K562 (cell line): ENCODE measurements around the gene GRK1. TPM values are rescaled to one million over a fixed set of nuclear protein-coding genes. Genes with fewer than 3 reads are reported as not detected.

ENCODE experiments used
- ATAC-seq: fragments of 200-7000 bp; cut with Tn5 transposase; 3 replicates; pipeline ENCODE4 v1.9.1; 2020; ENCODE audit warnings: moderate library complexity
- BruUV-seq: library from RNA; stranded (reverse); fragments of 400-500 nt; replicated peaks from 2 replicates; lab custom pipeline; 2021; lab: Mats Ljungman, UMichigan
- CTCF ChIA-PET: fragments of 300-600 bp; formaldehyde crosslinking; extraction: SDS; loops from one replicate; lab custom pipeline; 2021; ENCODE audit warnings: low intra/inter-chr PET ratio; lab: Yijun Ruan, JAX
- POLR2A ChIA-PET: fragments of 300-600, 350-650 bp; sonication (Branson Sonifier 250); formaldehyde crosslinking; extraction: SDS; loops from one replicate; lab custom pipeline; 2021; ENCODE audit warnings: antibody characterized with exemption, inconsistent platforms; lab: Yijun Ruan, JAX
- DNase-seq, 4 experiments: peaks; one replicate each; pipeline versions ENCODE4 v3.0.0 to v3.0.0-alpha.2; 2011 to 2018; ENCODE audit warnings: low spot score in 3 of 4, mixed read lengths in 3 of 4; ENCODE audit errors: extremely low read depth in 1 of 4
- FAIRE-seq: peaks from 2 replicates; lab custom pipeline; 2011; peaks lifted over from hg19 to GRCh38; lab: Jason Lieb, UNC
- H2AFZ ChIP-seq: 2 replicates; pipeline ENCODE4 v1.6.0; 2011; ENCODE audit warnings: low read depth, low read length, control low read depth, inconsistent platforms
- H3K27ac ChIP-seq: fragments of 200-600 bp; 3 replicates; pipeline ENCODE4 v1.8.0; 2011; ENCODE audit warnings: low read depth, mild to moderate bottlenecking, control low read depth, inconsistent platforms, low read length, moderate library complexity, mixed read lengths; ENCODE audit errors: extremely low read depth
- H3K27me3 ChIP-seq, 2 experiments: fragments of 300-600 bp in 1 of 2; 2 replicates in 1 of 2; 3 replicates in 1 of 2; pipeline versions ENCODE4 v1.6.0 to v1.8.0; 2011; ENCODE audit warnings: inconsistent platforms in 2 of 2, low read length in 2 of 2, mild to moderate bottlenecking in 1 of 2, mixed read lengths in 1 of 2, moderate library complexity in 1 of 2; ENCODE audit not compliant: control insufficient read depth in 2 of 2, insufficient read depth in 2 of 2
- H3K36me3 ChIP-seq: fragments of 300-600 bp; 3 replicates; pipeline ENCODE4 v1.8.0; 2011; ENCODE audit warnings: mild to moderate bottlenecking, low read length, inconsistent platforms; ENCODE audit not compliant: control insufficient read depth, insufficient read depth
- H3K4me1 ChIP-seq, 2 experiments: fragments of 200-600 bp in 1 of 2; replicated peaks in 1 of 2; 2 replicates in 1 of 2; 3 replicates in 1 of 2; pipeline versions ENCODE4 v1.5.1 to v1.8.0; 2011; ENCODE audit warnings: inconsistent platforms in 2 of 2, low read length in 2 of 2, mild to moderate bottlenecking in 1 of 2, mixed read lengths in 1 of 2, moderate library complexity in 1 of 2; ENCODE audit not compliant: control insufficient read depth in 2 of 2, insufficient read depth in 2 of 2
- H3K4me2 ChIP-seq: 2 replicates; pipeline ENCODE4 v1.6.1; 2011; ENCODE audit warnings: low read length, control low read depth, inconsistent platforms, mixed read lengths; ENCODE audit not compliant: insufficient read depth
- H3K4me3 ChIP-seq: fragments of 200-600 bp; sonication (generic), shearing (Covaris generic); 2 replicates; pipeline ENCODE4 v1.5.1; 2016; ENCODE audit warnings: control low read depth, inconsistent platforms
- H3K79me2 ChIP-seq: fragments of 200-600 bp; 3 replicates; pipeline ENCODE4 v1.8.0; 2011; ENCODE audit warnings: low read length, inconsistent platforms; ENCODE audit not compliant: control insufficient read depth, insufficient read depth
- H3K9ac ChIP-seq, 2 experiments: 2 replicates each; pipeline versions ENCODE4 v1.6.0 to v1.6.1; 2011; ENCODE audit warnings: low read depth in 2 of 2, low read length in 2 of 2, control low read depth in 1 of 2, inconsistent platforms in 1 of 2, mild to moderate bottlenecking in 1 of 2, mixed read lengths in 1 of 2; ENCODE audit not compliant: insufficient read depth in 1 of 2
- H3K9me1 ChIP-seq: one replicate; pipeline ENCODE4 v1.6.0; 2011; ENCODE audit warnings: inconsistent platforms, mild to moderate bottlenecking, low read length, moderate library complexity; ENCODE audit not compliant: control insufficient read depth, insufficient read depth
- H3K9me3 ChIP-seq: replicated peaks from 2 replicates; pipeline ENCODE4 v1.5.1; 2011; ENCODE audit warnings: low read depth, low read length, inconsistent platforms; ENCODE audit not compliant: control insufficient read depth, insufficient read depth
- H4K20me1 ChIP-seq: replicated peaks from 2 replicates; pipeline ENCODE4 v1.6.1; 2011; ENCODE audit warnings: low read length, inconsistent platforms, mixed read lengths; ENCODE audit not compliant: control insufficient read depth, insufficient read depth
- GABPA ChIP-seq: fragments of 200-800 bp; sonication (Bioruptor generic); conservative IDR thresholded peaks from 2 replicates; pipeline ENCODE4 v1.6.1; 2016; ENCODE audit warnings: low read depth, missing genetic modification characterization, missing compliant biosample characterization
- GATAD2B ChIP-seq: fragments of 450-650 bp; IDR thresholded peaks from 2 replicates; pipeline ENCODE4 v1.6.1; 2017; ENCODE audit warnings: mild to moderate bottlenecking, borderline replicate concordance
- HIVEP1 ChIP-seq: fragments of 250-450 bp; sonication (Bioruptor Pico); IDR thresholded peaks from 2 replicates; pipeline ENCODE4 v1.4.0; 2020; ENCODE audit warnings: mild to moderate bottlenecking
- MYBL2 ChIP-seq, 2 experiments: fragments of 450-650 bp in 1 of 2; sonication (generic) in 1 of 2; formaldehyde crosslinking in 1 of 2; IDR thresholded peaks; 2 replicates each; pipeline versions ENCODE4 v1.6.1 to v1.8.1; 2017 to 2022; ENCODE audit warnings: borderline replicate concordance in 1 of 2, inconsistent platforms in 1 of 2, low read depth in 1 of 2, mild to moderate bottlenecking in 1 of 2, missing genetic modification reagents in 1 of 2, moderate library complexity in 1 of 2
- NCOA2 ChIP-seq, 2 experiments: fragments of 450-650 bp; IDR thresholded peaks; 2 replicates each; pipeline ENCODE4 v1.6.1; 2018; ENCODE audit warnings: mild to moderate bottlenecking in 2 of 2, moderate library complexity in 1 of 2; ENCODE audit not compliant: partially characterized antibody in 2 of 2
- PYGO2 ChIP-seq: fragments of 450-650 bp; IDR thresholded peaks from 2 replicates; pipeline ENCODE4 v1.6.1; 2016; ENCODE audit warnings: mild to moderate bottlenecking, missing genetic modification characterization, moderate library complexity, missing compliant biosample characterization
- RBFOX2 ChIP-seq: fragments of 200-400 bp; formaldehyde crosslinking; IDR thresholded peaks from 2 replicates; pipeline ENCODE4 v1.6.1; 2017; ENCODE audit warnings: low read depth, mild to moderate bottlenecking, low read length, moderate library complexity
- TARDBP ChIP-seq: fragments of 450-650 bp; IDR thresholded peaks from 2 replicates; pipeline ENCODE4 v1.6.1; 2016
- ZNF12 ChIP-seq: sonication (generic); formaldehyde crosslinking; IDR thresholded peaks from 2 replicates; pipeline ENCODE4 v1.4.0; 2020; ENCODE audit warnings: mild to moderate bottlenecking, missing genetic modification reagents
- ZNF133 ChIP-seq: fragments of 250-450 bp; sonication (Bioruptor Pico); IDR thresholded peaks from 2 replicates; pipeline ENCODE4 v1.4.0; 2020; ENCODE audit warnings: mild to moderate bottlenecking
- ZNF695 ChIP-seq: fragments of 450-650 bp; formaldehyde crosslinking; IDR thresholded peaks from 2 replicates; pipeline ENCODE4 v1.4.0; 2020; ENCODE audit warnings: mild to moderate bottlenecking, moderate library complexity
- ZNF778 ChIP-seq: fragments of 450-650 bp; formaldehyde crosslinking; IDR thresholded peaks from 2 replicates; pipeline ENCODE4 v1.4.0; 2020; ENCODE audit warnings: mild to moderate bottlenecking, moderate library complexity
- WGBS: fragments of 100-300 bp; shearing (Covaris generic); methylation state at CpG from one replicate; pipeline ENCODE4 v1.1.6; 2016; ENCODE audit warnings: low coverage, mixed read lengths; ENCODE audit not compliant: insufficient coverage; ENCODE audit errors: missing lambda C conversion rate; 5-methylcytosine and 5-hydroxymethylcytosine counted together
- in situ Hi-C: fragments of 300-500 bp; cut with MboI; formaldehyde crosslinking; loops from 4 replicates; pipeline ENCODE4 v1.15.0; 2018; ENCODE audit warnings: inconsistent platforms, mixed read lengths
- intact Hi-C: fragments of 100-400 bp; cut with micrococcal nuclease; formaldehyde crosslinking; loops from 2 replicates; pipeline ENCODE4 v1.14.2; 2022
- polyA plus RNA-seq, 8 experiments: library from polyadenylated mRNA; depleted of rRNA in 4 of 8; stranded (reverse) in 5 of 8; unstranded in 3 of 8; fragments of >200 nt; fragmentation: Nextera tagmentation in 2 of 8; fragmentation: Illumina TruSeq in 1 of 8; extraction: Ambion mirVana in 2 of 8; extraction: Trizol in 1 of 8; gene quantifications; 2 replicates each; pipeline versions ENCODE4 v1.2.1 to v1.2.3, GENCODE V29; 2011 to 2014; ENCODE audit warnings: inconsistent platforms in 1 of 8, missing spikeins in 1 of 8
- total RNA-seq, 7 experiments: library from RNA; depleted of rRNA in 6 of 7; stranded (reverse); fragments of >200 nt in 6 of 7; fragmentation: Illumina TruSeq in 2 of 7; extraction: Trizol in 2 of 7; gene quantifications; 2 replicates each; pipeline versions ENCODE4 v1.2.1 to v1.2.3, GENCODE V29; 2011 to 2021; ENCODE audit warnings: low replicate concordance in 1 of 7
- TF ChIP-seq, protein P1 (sequence below): sonication (generic); formaldehyde crosslinking; IDR thresholded peaks from 2 replicates; pipeline ENCODE4 v1.8.1; 2022; ENCODE audit warnings: missing genetic modification reagents

The GRK1 gene
- total and polyA plus RNA-seq, 9 of the 15 experiments (the other 6 are each of a cell fraction or from before 2014, with no cell fraction given): 0.09 TPM; not detected in 8

DNA sequence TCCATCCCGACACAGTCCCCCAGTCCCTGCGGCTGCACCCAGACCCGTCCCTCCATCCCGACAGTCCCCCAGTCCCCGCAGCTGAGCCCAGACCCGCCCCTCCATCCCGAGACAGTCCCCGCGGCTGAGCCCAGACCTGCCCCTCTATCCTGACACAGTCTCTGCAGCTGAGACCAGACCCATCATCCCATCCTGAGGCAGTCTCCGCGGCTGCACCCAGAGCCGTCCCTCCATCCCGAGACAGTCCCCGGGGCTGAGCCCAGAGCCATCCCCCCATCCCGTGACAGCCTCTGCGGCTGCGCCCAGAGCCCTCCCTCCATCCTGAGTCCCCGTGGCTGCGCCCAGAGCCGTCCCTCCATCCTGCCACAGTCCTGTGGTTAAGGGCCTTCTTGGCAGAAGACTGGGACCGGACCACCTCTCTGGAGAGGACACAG is 63.3 kb downstream of the GRK1 start:
- no peak for DNase-seq
- 1% methylated on average over 11 of the region's 21 CpGs for WGBS
- ATAC-seq: no peak
- ChIA-PET CTCF (interaction anchor here (0.7 to 1.1 kb wide), 2 partner anchors 174 to 496 kb away, joined by 3 read pairs; no protein-coding TSS in a partner anchor), POLR2A (no interaction called here)
- FAIRE-seq: no peak
- Histone ChIP-seq H3K4me2 (no peak overlapping the region), H3K4me1 (peaks cover 0 to 20% of the 10 kb centered on the region in 2 experiments; a peak in 3 of 5 replicates), H3K79me2 (no peaks in the 10 kb centered on the region), H4K20me1 (no peaks in the 10 kb centered on the region), H3K36me3 (no peaks in the 10 kb centered on the region), H3K27ac (no peak overlapping the region), H3K9ac (no peak overlapping the region)
- BruUV-seq: no TSS peak
- TF ChIP-seq MYBL2 (IDR thresholded peaks at IDR 0.05; ENCODE audit: low read depth): no peak
- no peak for TF ChIP-seq MYBL2 (CRISPR knock-in tag; IDR thresholded peaks at IDR 0.05; ENCODE audit: borderline replicate concordance)
- no peak for TF ChIP-seq ZNF133 (CRISPR knock-in tag)
- TF ChIP-seq TARDBP: no peak
- no peak for TF ChIP-seq ZNF778 (CRISPR knock-in tag)
- TF ChIP-seq GABPA (tag): no peak
- TF ChIP-seq, all 486 proteins: peak for 0
- intact Hi-C loops: no loop called here
- Histone ChIP-seq H3K9me1 (peaks cover 3% of the 10 kb centered on the region), H3K9me3 (no peaks in the 10 kb centered on the region; the same call in 1 of the 2 replicates), H3K27me3 (peaks cover 7 to 43% of the 10 kb centered on the region in 2 experiments; a peak in 3 of 5 replicates), H3K4me3 (no peak overlapping the region), H2AFZ (no peak overlapping the region)
- in situ Hi-C loops: loop anchor here (10.0 kb wide), 1 partner anchor 195 kb away; no protein-coding TSS in a partner anchor

- CTCF ChIA-PET: interaction anchor here (0.7 to 1.1 kb wide), 2 partner anchors 174 to 495 kb away, joined by 3 read pairs; no protein-coding TSS in a partner anchor
- Histone ChIP-seq H2AFZ (no peak overlapping the region), H3K27me3 (peaks cover 7 to 47% of the 10 kb centered on the region in 2 experiments; a peak in 3 of 5 replicates), H3K4me2 (no peak overlapping the region), H4K20me1 (no peaks in the 10 kb centered on the region), H3K9me1 (peaks cover 3% of the 10 kb centered on the region), H3K4me3 (no peak overlapping the region), H3K79me2 (no peaks in the 10 kb centered on the region), H3K9ac (no peak overlapping the region), H3K9me3 (no peaks in the 10 kb centered on the region; the same call in 1 of the 2 replicates), H3K27ac (no peak overlapping the region), H3K36me3 (no peaks in the 10 kb centered on the region), H3K4me1 (peaks cover 0 to 20% of the 10 kb centered on the region in 2 experiments; a peak in 3 of 5 replicates)
- ATAC-seq (no peak), DNase-seq (no peak), FAIRE-seq (no peak)
- BruUV-seq: no TSS peak
- in situ Hi-C loops (loop anchor here (10.0 kb wide), 1 partner anchor 194 kb away; no protein-coding TSS in a partner anchor), intact Hi-C loops (no loop called here)
- POLR2A ChIA-PET: no interaction called here
- 10% methylated on average over 1 of the region's 4 CpGs for WGBS
- TF ChIP-seq ZNF695 (no peak), PYGO2 (tag) (no peak), HIVEP1 (CRISPR knock-in tag) (no peak), ZNF12 (no peak), GATAD2B (no peak), RBFOX2 (no peak), NCOA2 (IDR thresholded peaks at IDR 0.05; ENCODE audit: partially characterized antibody in 2 of 2) (no peak)
- TF ChIP-seq, protein P1, sequence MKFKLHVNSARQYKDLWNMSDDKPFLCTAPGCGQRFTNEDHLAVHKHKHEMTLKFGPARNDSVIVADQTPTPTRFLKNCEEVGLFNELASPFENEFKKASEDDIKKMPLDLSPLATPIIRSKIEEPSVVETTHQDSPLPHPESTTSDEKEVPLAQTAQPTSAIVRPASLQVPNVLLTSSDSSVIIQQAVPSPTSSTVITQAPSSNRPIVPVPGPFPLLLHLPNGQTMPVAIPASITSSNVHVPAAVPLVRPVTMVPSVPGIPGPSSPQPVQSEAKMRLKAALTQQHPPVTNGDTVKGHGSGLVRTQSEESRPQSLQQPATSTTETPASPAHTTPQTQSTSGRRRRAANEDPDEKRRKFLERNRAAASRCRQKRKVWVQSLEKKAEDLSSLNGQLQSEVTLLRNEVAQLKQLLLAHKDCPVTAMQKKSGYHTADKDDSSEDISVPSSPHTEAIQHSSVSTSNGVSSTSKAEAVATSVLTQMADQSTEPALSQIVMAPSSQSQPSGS (CRISPR knock-in tag): no peak
Observed at GRCh38 chr13:113730831-113731191, 63.8 kb downstream of the GRK1 start.
